HG03135 (cell line): ENCODE data around the gene KRT222.
A peak's percentile ranks its signal among the peaks of the same experiment; 100 is the strongest.

Source experiments
- ATAC-seq: cut with Tn5 transposase; IDR thresholded peaks from one replicate; pipeline ENCODE4 v1.9.1; 2021; ENCODE audit warnings: mild to moderate bottlenecking, moderate library complexity; ENCODE audit not compliant: unreplicated experiment

The KRT222 gene

DNA sequence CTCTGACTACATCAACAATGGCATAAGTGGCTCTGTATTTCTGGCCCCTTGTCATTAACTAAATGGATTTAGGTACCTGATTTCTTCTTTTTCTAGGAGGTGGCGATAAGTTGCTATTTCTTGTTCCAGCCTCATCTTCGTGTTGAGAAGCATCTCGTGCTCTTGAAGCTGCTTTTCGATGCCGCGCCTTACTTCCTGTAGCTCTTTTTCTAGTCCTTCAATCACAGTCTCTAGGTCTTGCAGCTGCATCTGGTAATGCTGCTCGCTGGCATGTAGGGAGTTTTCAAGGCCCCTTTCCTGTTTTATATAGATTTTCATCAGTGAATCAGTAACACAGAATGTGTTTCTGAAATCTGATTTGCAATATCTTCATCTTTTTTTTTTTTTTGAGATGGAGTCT lies 5.1 kb downstream of the KRT222 start:
- no peak for ATAC-seq

DNA sequence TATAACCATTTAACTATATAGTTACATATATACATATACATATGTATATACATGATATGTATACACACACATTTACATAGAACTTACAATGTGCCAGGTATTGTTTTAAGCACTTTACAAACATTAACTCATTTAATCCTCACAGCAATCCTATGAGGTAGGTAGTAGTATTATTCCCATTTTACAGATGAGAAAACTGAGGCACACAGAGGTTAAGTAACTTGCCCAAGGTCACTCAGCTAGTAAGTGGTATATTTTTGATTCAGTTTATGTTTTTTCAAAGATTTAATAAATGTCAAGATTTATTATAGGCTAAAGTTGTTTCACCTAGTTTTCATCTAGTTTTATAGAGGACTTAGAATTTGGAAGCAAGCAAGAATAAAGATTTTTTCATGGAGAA lies 6.6 kb downstream of the KRT222 start:
- no peak for ATAC-seq

DNA sequence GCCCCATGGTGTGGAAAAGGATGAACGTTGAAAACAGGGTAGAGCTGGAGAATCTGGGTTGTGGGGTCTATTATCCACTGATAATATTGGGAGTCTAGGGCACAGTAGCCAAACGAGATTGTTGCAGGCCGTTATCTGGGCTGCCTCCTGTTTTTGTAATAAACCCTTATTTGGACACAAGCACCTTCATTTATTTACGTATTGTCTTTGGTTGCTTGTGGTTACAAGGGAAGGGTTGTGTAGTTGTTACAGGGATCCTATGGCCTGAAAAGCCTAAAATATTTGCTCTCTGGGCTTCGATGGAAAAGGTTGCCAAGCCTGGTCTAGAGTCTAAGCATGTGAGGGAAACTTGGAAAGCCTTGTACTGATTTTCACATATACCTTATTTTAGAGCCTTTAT lies 13.0 kb downstream of the KRT222 start:
- no peak for ATAC-seq

DNA sequence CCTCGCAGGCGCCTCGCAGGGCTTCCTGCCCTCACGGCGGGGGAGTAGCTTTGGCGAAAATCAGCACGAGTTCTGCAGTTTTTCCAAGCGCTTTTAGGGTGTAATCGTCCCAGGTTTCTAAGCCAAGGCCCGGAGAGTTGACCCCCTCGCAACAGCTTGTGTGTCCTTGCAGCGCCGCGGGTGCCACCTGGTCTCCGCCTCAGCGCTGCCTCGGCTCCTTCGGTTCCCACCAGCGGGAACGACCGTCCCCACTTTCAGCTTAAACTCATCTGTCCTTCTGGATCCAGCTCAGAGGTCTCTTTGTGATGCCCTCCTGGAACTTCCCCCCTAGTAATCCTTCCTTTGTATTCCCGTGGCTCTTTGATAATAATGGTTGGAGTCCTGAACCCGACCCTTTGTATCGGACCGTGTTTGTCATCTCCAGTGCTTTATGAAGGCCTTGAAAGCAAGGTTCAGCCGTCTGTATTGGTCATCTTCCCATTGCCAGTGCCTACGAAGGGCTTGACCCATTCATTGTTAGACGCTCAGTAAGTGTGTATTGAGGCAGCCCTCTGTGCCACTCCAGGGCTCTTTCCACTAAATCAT lies 16.5 kb downstream of the KRT222 start:
- ATAC-seq = peak; percentile 27

DNA sequence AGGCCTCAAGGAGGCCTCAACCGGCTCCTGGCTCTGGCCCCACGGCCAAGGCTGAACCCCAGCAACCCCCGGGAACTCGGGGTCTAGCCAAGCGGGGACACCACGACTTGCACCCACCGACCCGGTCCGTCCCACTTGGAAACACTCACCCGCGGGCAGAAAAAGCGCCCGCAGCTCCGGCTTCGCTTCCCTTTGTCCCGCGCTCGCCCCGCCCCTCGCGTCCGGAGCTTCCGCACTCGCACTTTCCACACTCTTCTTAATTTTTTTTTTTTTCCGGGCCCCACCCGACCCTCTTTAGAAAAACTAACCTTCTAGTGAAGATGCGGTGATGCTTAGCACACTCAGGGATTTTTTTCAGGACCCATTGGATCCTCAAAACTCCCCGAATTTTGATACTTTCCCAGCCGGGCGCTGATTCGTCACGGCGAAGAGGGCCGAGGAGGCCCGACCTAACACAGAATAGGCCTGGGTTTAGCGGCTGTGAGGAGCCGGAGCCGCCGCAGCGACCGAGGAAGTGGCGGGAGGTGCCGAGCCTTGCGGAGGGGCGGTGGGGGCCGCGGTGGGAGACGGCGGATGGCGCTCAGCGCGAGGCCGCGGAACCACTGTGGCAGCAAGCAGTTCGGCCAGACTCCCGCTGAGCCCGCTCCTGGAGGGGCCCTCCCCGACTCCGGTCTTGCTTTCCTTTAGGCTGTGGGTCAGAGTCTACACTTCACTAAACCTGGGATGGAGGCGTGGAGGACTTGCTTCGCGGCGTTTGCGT lies 17.2 kb downstream of the KRT222 start, which contains the start of gene SMARCE1:
Gene SMARCE1, minus strand, starts transcription at position 195 of the 760 bp plus-strand sequence. CDS start 2,016 bp downstream, outside the sequence.
- peak; percentile 50 for ATAC-seq

DNA sequence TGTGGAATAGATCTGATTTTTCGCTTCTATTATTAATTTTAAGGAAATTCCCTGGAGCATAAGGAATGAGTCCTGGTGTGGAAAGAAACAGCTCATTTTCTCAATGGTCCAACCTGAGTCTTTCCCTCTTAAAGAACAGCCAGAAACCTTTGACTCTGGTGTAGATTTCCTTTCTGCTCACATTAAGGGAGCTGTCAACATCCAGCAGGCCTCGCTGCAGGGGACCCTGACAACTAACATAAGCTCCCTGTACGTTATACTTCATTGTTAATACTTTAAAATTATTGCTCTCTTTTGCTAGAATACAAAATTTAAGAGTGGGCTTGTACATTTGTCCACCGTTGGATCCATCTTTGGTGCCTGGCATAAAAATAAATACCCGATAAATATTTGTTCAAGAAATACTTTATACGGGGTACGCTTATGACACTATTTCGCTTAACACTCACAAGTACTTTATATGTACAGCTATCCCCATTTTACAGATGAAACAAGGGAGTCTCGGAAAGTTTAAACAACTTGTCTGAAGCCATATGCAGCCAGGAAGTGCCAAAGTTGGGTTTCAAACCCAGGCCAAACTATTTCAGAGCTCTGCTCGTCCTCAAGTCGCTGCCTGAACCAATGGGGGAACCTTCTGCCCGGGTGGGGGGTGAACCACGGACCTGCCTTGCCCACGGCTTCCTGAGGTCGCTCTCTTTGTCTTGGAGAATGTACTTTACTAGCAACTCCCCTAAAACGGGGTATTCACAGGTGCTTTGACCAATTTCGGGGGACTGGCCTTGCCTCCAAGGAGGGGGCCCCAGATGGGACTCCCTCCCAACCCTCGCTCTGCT lies 18.0 kb downstream of the KRT222 start:
- peak; percentile 38 for ATAC-seq

DNA sequence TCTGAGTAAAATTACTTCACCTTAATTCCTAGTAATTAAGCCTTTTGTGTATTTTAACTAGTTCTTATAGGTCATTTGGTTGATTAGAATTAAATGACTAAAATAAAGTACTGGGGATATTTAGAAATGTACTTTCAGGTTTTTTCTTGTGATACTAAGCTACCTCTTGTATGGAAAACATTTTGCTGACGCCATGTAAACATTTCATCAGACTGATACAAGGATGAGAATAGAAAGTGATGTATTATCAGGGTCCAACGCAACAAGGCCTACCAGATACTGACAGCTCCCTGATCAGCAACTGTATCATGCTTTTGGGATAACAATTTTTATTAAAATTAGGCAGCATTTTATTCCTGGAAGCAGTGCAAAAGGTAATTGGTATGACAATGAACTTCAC lies 19.0 kb downstream of the KRT222 start:
- ATAC-seq = no peak

DNA sequence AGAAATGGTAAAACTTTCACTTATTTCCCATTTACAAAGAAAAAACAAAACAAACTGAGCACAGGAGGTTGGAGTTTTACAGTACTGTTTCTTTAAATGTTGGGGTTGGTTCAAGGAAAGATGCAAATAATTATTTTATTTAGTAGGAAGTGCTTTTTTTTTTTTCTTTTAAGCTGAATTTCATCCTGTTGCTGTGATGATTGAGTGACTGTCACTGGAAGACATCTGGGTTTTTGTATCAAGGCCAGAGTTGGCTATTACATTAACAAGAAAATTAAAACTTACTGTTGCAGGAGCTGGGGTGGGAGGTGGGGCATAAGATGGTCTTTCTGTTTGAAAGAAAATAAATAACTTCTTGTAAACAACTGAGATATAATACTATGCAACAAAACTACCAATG lies 19.7 kb downstream of the KRT222 start:
- no peak for ATAC-seq

DNA sequence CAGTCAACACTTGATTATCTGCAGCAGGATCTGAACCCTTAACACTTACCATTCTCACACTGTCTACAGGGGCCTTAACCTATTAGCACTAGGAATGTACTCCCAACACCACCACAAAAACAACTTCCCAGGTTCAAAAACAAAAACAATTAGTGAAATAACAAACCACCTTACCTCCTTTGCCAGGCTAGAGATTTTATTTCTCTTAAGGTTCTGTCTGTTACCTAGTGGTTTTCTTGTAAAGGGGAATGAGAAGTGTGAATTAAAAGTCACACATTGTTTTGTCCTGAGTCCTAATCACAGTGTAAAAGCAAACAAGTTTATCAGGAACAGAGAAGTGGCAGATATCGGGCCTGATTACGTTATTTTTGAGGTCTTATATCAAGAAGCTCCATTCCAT lies 27.0 kb downstream of the KRT222 start:
- ATAC-seq = no peak

DNA sequence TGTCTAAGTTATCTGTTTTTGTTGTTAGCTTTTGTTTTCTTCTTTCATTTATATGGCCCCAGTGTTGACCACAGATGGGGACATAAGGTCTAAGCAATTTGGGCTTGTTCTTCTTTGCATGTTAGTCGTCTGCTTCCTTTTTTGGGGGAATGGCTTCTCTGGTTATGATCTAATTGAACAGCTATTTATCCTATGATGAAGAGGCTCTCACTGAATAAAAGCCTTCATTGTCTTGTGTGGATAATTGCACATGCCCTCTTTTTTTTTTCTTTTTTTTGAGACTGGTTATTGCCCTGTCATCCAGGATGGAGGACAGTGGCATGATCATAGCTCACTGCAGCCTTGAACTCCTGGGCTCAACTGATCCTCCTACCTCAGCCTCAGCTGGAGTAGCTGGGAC lies 31.1 kb downstream of the KRT222 start:
- no peak for ATAC-seq

DNA sequence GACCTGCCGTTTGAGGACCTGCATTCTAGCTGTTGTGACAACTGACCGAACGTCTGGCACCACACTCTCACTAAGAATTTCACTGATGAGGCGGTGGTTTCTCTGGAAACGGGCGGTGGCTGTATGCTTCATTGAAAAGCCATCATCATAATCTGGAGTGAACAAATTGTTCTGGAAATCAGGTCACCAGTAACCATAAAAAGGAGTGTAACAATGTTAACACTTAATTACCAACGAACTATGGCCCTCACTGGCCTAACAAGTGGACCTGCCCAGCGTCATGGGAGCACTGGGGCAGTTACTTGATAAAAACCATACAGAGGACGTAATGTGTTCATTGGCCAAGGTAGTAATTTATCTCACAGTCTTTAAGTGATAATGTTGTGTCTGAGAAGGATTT lies 32.8 kb downstream of the KRT222 start:
- ATAC-seq = no peak

DNA sequence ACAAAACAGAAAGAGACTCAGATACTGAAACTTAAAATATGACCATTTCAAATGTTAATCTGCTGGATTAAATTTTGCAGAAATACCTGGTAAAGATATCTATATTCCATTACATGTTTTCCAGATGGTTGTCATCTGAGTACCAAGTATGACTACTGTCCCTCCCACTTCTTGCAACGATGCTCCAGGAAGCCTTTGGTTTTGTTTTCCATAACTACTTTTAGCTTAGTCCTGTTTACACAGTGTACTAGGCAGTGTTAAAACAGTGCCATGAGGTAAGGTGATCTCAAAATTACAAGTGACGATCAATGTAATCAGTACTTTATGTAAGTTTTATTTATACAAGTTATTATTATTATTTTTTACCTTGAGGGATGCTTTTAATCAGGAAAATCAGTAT lies 35.1 kb downstream of the KRT222 start:
- no peak for ATAC-seq

DNA sequence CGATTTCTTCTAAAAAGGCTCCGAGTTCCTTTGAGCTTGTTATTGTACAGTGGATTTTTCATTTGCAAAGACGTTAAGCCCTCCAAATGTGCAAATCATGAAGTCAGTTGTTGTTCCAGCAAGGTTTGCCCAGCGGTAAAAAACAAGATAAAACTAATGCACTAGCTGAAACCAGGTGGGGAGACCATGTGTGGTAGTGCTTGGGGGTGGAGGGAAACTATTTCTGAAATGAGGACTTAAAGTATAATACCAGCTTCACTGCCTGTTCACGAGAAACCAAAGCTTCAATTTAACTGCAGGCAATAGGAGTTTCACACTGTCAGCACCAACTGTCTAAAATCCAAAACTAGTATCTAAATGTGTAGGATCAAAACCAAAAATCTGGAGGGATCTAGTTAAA lies 39.7 kb downstream of the KRT222 start:
- ATAC-seq = no peak

DNA sequence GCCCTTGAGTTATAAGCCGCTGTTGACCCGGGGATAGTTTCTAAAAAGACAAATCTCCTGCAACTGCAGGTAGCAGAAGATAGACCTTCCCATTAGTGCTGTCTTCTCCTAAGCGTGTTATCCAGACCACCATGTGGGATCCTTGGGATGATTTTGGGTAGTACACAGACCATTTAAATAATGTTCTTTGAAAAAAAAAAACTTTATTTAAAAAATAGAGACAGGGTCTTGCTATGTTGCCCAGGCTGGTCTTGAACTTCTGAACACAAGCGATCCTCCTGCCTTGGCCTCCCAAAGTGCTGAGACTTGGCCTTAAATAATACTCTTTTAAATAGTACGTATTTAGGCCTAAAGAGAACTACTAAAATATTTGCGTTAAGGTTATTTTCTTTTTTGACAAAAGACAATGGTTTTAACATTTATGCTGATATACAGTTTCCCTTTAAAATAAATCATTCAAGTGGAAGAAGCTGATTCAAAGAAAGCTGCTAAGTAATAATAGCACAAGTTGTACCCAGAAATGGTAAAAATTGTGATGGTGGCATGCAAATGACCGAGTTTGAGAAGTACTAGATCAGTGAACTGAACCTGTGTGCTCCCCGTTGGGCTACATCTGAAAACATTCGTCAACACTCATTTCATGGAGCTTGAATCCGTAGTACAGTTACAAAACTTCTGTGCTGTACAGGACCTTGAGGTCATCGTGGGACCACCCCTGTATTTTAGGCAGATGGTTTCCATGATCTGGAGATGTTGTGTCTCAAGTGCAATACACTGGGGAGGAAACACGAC lies 41.4 kb downstream of the KRT222 start:
- ATAC-seq = no peak

DNA sequence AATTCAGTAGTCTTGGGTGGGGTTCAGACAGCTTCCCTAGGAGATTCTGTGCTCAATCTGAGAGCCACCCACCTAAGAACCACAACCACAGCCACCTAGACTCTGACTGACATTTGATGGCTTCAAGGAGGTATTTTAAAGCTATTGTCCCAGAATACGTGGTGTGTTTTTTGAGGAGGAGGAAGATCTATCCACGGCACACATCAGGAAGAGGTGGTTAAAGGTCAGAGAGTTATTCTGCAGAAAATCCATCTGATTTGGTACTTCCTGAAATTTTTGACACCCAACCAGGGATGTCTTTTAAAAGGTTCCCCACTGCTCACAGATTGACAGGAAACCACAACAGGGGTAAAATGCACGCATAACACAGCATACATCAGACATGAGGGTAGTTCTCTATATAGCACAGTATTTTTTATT lies 42.5 kb downstream of the KRT222 start:
- no peak for ATAC-seq

DNA sequence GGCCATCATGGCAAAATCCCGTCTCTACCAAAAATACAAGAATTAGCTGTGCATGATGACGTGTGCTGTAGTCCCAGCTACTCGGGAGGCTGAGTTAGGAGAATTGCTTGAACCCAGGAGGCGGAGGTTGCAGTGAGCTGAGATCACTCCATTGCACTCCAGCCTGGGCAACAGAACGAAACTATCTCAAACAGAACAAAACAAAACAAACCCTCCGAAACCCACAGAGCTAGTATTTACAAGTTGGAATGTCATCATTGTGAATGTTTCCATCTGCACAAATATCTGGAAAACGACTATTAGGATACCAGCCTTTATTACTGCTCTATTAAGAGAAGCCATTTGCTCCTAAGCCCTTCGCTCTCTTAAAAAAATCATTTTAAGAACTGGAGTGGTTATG lies 43.4 kb downstream of the KRT222 start:
- ATAC-seq = no peak

DNA sequence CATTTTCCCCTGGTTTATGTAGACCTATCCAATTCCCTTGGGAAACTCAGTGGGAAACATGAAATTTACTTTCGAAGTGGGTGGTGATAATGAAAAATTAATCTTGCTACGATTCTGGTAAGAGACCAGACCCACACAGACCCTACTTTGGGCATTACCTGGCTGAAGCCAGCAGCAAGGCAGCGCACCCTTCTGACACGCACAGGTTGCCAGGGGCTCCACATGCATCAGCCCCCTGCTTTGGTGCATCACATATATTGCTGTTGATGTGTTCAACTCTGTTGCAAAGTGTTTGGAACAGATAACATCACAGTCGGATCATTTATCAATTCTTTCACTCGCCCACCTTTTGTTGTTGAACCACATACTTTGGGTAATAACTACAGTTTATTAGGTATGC lies 44.0 kb downstream of the KRT222 start:
- no peak for ATAC-seq

DNA sequence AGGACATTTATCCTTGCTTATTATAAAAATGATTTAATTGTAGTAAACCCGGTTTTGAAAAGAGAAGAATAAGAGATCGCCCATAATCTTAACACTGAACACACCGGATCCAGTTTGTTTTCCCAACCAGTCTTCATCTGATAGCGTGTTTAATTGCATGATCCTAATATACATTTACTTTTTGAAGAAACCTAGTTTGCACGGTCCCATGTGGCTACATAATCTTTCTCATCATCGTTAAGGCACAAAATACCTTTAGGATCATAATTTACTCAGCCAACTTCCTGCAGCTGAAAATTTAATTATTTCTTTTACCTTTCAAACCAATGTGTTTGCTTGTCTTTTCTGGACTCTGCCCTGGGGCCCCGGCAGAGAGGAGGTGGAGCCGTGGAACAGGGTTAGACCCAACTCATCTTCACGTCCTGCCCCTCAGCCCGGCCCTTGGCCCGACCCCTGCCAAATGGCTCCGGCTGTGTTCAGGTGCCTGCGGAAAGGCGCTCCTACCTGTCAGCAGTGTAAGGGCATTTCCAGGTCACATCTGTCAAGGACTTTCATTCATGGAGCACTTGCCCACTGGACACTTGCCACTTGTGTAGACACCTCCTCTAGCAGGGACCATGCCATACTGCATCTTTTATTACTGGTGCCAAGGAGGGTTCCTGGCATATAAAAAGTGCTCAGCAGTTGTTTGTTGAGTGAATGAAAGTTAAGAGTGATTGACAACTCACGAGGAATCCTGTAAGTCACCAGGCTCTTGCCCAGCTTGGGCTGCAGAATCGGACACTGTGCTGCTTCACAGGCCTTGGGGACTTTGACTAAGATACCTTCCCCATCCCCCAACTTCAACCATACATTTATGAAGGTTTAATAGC lies 46.0 kb downstream of the KRT222 start:
- no peak for ATAC-seq

DNA sequence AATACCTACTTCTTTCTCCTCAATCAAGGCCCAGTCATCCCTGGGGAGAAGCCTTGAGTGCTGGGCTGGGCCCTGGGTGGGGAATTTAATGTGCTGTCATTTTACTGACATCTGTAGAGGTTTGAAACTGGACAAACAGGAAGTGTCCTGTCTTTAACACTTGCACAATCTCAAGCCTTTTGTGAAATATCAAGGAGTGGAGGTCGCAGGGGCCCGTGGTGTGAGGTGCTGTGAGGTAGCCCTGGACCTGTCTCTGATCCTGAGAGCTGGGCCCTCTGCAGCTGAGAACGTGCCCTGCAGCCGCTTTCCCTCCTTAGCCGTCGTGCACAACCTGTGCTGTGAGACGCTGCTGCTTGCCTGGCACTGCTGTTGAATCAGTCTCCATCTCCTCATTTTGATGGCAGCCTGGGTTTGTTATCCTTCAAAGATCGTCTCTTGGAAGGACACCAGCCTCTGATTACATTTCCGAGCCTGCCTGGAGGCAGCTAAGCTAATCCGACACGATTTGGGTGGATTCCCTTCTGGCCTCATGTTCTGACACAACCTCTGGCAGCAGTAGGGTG lies 47.2 kb downstream of the KRT222 start:
- no peak for ATAC-seq

DNA sequence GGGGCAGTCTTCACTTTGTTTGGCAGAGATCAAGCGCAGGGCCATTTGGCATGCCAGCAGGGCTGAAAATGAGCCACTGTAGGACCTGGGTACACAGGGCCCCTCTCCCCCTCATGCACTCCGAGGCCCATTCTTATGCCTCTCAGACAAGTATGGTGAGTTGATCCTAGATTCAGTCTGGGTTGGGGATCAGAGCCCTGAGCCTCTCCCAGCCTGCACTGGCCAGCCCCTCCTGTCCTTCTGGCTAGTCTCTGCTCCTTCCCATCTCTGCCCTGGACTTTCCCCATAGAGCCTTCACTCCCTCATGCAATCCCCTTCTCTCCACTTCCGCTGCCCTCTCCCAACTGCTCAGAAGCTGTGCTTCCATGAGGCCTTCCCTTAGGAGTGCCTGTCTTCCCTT lies 48.4 kb downstream of the KRT222 start:
- ATAC-seq = no peak
